Cerebellar cortex (tissue), 1 donor: ENCODE measurements around the gene NLGN4X.

ENCODE experiments used
- DNase-seq: peaks from one replicate; pipeline ENCODE4 v3.0.0-alpha.2; 2015; ENCODE audit warnings: low spot score

The NLGN4X gene

DNA sequence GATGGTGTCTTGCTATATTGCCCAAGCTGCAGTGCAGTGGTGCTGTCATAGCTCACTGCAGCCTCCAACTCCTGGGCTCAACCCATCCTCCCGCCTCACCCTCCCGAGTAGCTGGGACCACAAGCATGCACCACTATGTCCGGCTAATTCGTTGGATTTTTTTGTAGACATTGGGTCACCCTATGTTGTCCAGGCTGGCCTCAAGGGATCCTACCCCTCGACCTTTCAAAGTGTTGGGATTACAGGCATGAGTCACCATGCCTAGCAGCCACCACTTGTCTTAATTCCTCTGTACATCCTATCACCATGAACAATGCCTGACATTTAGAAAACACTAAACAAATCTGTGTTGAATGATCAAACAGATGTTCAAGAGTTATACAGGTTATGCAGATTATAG lies 76.7 kb downstream of the NLGN4X start:
- no peak for DNase-seq

DNA sequence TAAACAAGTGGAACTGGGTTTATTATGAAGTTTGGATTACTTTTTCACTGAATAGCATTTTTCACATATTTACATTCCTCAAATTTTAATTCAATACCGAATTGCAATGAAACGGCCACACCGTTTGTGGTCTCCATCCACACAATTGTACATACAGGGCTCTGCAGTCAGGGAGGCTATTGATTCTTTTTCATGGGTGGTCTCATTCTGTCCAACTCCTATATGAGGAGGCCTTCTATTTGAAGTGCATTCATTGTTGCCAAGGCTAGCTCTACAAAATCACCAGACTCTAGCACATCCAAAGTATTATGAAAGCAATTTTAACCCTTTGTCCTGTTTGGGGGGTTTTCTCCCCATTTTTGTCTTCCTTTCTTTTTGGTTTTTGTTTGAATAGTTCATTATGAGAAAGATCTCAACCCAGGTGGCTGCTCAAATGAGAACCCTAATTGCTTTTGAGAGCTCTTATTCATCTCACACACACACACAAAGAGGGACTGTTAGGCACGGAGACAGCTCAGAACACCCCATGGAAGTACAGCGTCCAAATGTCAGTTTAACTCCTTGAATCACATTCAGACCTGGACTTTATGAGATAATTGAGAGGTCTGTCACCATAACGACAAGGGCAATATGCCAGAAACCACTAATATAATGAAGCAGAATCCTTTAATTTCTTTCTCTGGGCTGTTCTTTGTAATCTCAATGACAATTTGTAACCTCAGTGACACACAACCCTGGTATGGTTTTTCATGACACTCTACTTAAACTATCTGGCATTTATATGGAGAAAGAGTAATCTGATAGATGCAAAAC lies 79.4 kb downstream of the NLGN4X start:
- DNase-seq = no peak

DNA sequence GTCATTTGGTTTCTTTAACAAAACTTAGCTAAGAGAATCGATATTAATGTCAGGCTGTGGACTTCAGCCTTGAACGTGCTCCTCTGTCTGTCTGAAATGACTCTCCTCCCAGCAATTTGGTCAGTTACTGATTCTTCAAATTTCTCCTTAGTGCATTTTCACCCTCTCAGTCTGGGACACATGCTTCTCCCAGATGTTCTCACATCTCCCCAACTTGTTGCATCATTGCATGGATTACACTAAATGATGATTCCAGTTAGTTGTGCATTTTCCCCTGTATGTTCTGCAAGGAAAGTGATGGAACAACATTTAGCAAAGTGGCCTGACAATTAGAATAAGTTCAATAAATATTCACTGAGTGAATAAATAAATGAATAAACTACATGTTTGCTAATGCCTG lies 94.4 kb downstream of the NLGN4X start:
- DNase-seq = no peak

DNA sequence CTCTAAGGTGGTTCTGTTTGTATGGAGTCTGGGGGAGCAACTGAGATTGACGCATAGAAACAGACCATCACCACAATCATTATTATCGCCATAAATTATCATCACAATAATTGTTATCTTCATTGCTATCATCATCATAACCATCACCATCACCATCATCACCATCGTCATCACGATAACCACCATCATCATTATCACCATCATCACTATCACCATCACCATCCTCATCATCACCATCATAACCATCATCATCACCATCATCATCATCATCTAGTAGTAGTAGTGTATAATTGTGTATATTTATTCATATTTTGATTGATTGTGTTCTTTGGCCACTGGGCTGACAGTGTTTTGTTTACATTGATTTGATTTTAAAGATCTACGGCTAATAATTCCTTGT lies 95.7 kb downstream of the NLGN4X start:
- no peak for DNase-seq

GRCh38 chrX:6131287-6131686 lies 97.4 kb downstream of the NLGN4X start:
- no peak for DNase-seq

- DNase-seq = no peak
These were observed 99.5 kb downstream of the NLGN4X start for GRCh38 chrX:6129195-6129594.

GRCh38 chrX:6120329-6120728 lies 108.3 kb downstream of the NLGN4X start:
- no peak for DNase-seq

DNA sequence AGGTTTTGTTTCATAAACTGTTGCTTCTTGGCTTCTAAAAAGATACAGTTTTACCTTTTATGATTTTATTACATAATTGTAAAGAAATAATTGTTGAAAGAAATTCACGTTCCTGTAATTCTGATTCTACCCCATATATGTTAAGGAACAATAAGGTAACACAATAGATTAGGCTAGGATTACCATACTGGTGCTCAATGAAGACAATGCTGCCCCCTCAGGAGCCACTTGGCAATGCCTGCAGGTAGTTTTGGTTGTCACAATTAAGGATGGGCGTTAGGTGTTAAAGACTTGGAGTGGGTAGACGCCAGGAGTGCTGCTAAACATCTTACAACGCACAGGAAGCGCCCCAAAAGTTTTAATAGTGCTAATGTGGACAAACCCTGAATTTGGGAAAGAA lies 133.2 kb downstream of the NLGN4X start:
- no peak for DNase-seq

DNA sequence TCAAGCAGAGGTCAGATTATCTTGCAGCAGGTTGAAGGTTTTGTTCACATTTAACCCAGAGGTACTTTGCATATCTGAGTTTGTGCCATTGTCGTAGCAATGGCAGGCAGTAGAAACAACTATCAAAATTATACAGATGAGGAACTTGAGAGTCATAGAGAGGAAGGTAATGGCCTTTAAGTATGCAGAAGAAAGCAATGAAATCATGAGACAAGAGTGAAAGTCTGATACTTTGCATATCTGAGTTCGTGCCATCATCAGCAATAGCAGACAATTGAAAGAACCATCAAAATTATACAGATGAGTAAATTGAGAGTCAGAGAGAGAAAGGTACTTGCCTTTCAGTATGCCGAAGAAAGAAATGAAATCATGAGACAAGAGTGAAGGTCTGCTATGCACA lies 154.1 kb downstream of the NLGN4X start:
- DNase-seq = no peak

GRCh38 chrX:6071731-6072130 lies 156.9 kb downstream of the NLGN4X start:
- peak; percentile 72 for DNase-seq

DNA sequence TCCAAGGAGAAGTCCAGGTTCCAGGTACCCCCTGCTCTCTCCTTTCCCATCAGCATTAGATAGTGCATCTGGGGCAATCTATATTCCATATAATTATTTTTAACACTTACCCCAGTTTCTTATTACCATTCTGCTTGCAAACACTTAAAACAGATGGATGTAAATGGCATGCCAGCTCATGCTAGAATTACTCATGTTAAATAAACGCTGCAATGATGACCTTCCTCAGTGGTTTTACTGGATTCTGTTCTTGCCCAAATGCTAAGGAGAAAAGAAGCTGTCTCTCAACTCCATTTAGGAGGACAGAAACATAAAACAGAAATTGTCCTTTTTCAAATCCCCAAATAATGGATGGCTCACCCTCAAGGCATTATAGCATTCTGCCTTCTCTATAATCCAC lies 161.1 kb downstream of the NLGN4X start:
- DNase-seq = no peak

GRCh38 chrX:6053141-6053540 lies 175.5 kb downstream of the NLGN4X start:
- DNase-seq = peak; percentile 72

DNA sequence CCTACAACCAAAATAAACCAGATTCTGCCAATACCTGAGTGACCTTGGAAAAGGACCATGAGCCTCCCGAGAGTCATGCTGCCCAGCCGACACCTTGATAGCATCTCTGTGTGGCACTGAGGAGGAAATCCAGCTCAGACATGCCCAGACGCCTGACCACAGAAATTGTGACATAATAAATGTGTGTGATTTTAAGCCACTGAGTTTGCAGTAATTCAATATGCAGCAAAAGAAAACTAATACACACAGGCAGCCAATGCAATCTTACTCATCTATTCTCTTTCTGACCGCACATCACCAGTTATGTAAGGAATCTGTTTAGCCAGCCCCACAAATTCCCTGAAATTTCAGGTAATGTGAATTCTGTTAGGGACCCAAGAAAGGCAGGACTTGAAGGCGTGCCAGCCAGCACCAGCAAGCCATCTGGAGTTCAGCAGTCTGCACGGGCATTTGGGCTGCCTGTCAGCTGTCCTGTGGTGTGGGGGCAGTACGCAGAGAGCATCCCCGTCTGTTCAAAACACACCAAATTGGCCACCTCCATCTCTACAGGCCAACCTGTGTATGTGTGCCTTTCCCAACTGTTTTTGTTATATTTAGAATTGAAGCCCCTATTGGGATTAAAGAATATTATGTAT lies 176.4 kb downstream of the NLGN4X start:
- DNase-seq = peak; percentile 91

- DNase-seq = no peak
These were observed 179.5 kb downstream of the NLGN4X start for GRCh38 chrX:6049132-6049531.

GRCh38 chrX:6041630-6042029 lies 187.0 kb downstream of the NLGN4X start:
- no peak for DNase-seq

GRCh38 chrX:6029014-6029413 lies 199.7 kb downstream of the NLGN4X start:
- DNase-seq = no peak

GRCh38 chrX:6026980-6027379 lies 201.7 kb downstream of the NLGN4X start:
- DNase-seq = no peak

- no peak for DNase-seq
These were observed 202.2 kb downstream of the NLGN4X start for GRCh38 chrX:6026429-6026828.

DNA sequence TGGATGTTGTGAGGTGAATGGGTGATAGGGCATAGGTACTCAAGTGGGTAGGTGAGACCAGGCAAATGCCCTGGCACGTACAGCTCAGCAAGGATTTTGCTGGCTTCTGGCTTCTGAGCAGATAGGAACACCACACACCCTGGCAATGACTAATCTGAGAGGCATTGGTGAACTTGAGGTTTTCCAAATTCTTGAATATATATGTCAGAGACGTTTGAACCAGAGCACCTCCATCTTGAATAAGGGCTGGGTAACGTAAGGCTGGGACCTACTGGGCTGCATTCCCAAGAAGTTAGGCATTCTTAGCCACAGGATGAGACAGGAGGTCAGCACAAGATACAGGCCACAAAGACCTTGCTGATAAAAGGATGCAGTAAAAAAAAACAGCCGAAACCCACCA lies 204.5 kb downstream of the NLGN4X start:
- no peak for DNase-seq

GRCh38 chrX:6021316-6022091 lies 207.2 kb downstream of the NLGN4X start:
- DNase-seq = peak; percentile 70

DNA sequence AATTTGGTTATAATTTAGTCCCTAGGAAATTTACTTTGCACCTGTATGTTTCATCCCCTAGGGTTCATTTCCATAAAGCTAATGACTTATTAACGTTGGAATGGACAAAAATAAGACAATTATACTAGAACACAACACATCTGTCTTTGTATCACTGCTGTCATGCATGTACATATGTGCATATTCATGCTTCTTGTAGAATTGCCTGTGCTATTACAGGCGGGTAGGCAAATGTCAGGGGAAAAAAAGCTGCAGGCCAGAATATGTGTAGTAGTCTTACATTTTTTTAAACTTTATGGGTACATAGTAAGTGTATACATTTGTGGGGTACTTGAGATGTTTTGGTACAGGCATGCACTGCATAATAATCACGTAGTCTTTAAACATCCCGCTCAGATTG lies 209.6 kb downstream of the NLGN4X start:
- no peak for DNase-seq

- no peak for DNase-seq
These were observed 213.2 kb downstream of the NLGN4X start for GRCh38 chrX:6015423-6015822.

- DNase-seq = no peak
These were observed 216.3 kb downstream of the NLGN4X start for GRCh38 chrX:6012357-6012756.
